Mucosa of descending colon (tissue), 3 donors: ENCODE results near the gene BTBD2. TPM values are rescaled to one million over a fixed set of nuclear protein-coding genes. Genes with fewer than 3 reads are reported as not detected.
"Not testable (repeated sequence)": the region's sequence is repeated elsewhere in the genome, so short reads cannot be mapped to it uniquely, and the experiment has no call there.

Source experiments
- ATAC-seq: fragments of 200-7000 bp; cut with Tn5 transposase; one replicate; pipeline ENCODE4 v1.9.1; 2020; ENCODE audit warnings: mild to moderate bottlenecking, moderate library complexity
- DNase-seq, 3 donors: peaks; one replicate each; pipeline ENCODE4 v3.0.0-alpha.2; 2020
- H3K36me3 ChIP-seq: fragments of 200-600 bp; one replicate; pipeline ENCODE4 v1.8.0; 2021; ENCODE audit warnings: low read depth, mild to moderate bottlenecking
- H3K4me1 ChIP-seq: fragments of 200-600 bp; one replicate; pipeline ENCODE4 v1.8.0; 2021; ENCODE audit warnings: low read depth, mild to moderate bottlenecking
- H3K4me3 ChIP-seq: fragments of 200-600 bp; one replicate; pipeline ENCODE4 v1.8.0; 2021; ENCODE audit warnings: mild to moderate bottlenecking
- H3K9me3 ChIP-seq: fragments of 200-600 bp; one replicate; pipeline ENCODE4 v1.8.0; 2021; ENCODE audit warnings: mild to moderate bottlenecking
- CTCF ChIP-seq: fragments of 200-600 bp; IDR thresholded peaks from one replicate; pipeline ENCODE4 v1.8.0; 2022; ENCODE audit warnings: antibody characterized with exemption, mild to moderate bottlenecking
- intact Hi-C, 2 donors: fragments of 100-400 bp; cut with DNase I in 1 of 2; cut with micrococcal nuclease in 1 of 2; formaldehyde crosslinking; loops; one replicate each; pipeline versions ENCODE4 v1.11.0 to v1.11.1; 2022; cut with DNase I, micrococcal nuclease
- total RNA-seq, 3 donors: library from RNA; stranded (reverse); fragmentation: NEBNext Ultra II Directional in 2 of 3; extraction: Animal tissue kit (Norgen Biotek cat#: 25700) in 2 of 3; gene quantifications; one replicate each; pipeline versions ENCODE4 v1.2.1 to v1.2.4, GENCODE V29; 2021 to 2023
- donor health status: DM: no; HTN: no; CAD: no; lungs with moderate emphysema.
- donor health status: DM: no; HTN: no; CAD: no.
- donor health status: DM: no; HTN: yes; CAD: no.

BTBD2 gene
- total RNA-seq, 3 donors from 2014 or later = 66.0 to 82.3 (median 71.5) TPM

- Histone ChIP-seq H3K9me3 (peaks cover 9% of the 10 kb centered on the region), H3K4me1 (peaks cover 32% of the 10 kb centered on the region), H3K4me3 (no peak overlapping the region), H3K36me3 (peaks cover 1% of the 10 kb centered on the region)
- peak; percentile 74 for ATAC-seq
- intact Hi-C loops = no loop called here
- TF ChIP-seq CTCF = no peak
- peak; percentile 84 to 93 (median 90) for DNase-seq
Observed at GRCh38 chr19:2034729-2035589, 19.4 kb upstream of the BTBD2 start.

GRCh38 chr19:2034253-2034652 is 18.7 kb upstream of the BTBD2 start:
- H3K9me3 ChIP-seq, DNase-seq, H3K36me3 ChIP-seq, intact Hi-C loops, ATAC-seq, H3K4me3 ChIP-seq: not testable (repeated sequence)
- peaks cover 32% of the 10 kb centered on the region for H3K4me1 ChIP-seq

GRCh38 chr19:2033825-2034159 is 18.3 kb upstream of the BTBD2 start:
- intact Hi-C loops = no loop called here
- Histone ChIP-seq H3K36me3 (no peaks in the 10 kb centered on the region), H3K9me3 (peaks cover 9% of the 10 kb centered on the region), H3K4me1 (peaks cover 34% of the 10 kb centered on the region), H3K4me3 (no peak overlapping the region)
- DNase-seq (peak in 2 of 3 donors; percentile 46 to 56), ATAC-seq (no peak)
- TF ChIP-seq CTCF = no peak

- Histone ChIP-seq H3K36me3 (no peaks in the 10 kb centered on the region), H3K9me3 (peaks cover 9% of the 10 kb centered on the region), H3K4me1 (peaks cover 36% of the 10 kb centered on the region), H3K4me3 (no peak overlapping the region)
- ATAC-seq = no peak
- TF ChIP-seq CTCF = no peak
- intact Hi-C loops = no loop called here
- peak in 2 of 3 donors; percentile 31 to 47 for DNase-seq
Observed at GRCh38 chr19:2033115-2033824, 17.8 kb upstream of the BTBD2 start.

GRCh38 chr19:2032296-2032941 is 16.9 kb upstream of the BTBD2 start:
- H3K4me3 ChIP-seq = no peak overlapping the region
- TF ChIP-seq CTCF = no peak
- ATAC-seq = peak; percentile 87

GRCh38 chr19:2027361-2027760 is 11.8 kb upstream of the BTBD2 start:
- no peak for DNase-seq
- peaks cover 20% of the 10 kb centered on the region for H3K4me1 ChIP-seq
- no peaks in the 10 kb centered on the region for H3K9me3 ChIP-seq
- TF ChIP-seq CTCF = no peak
- H3K36me3 ChIP-seq = no peaks in the 10 kb centered on the region
- intact Hi-C loops = no loop called here
- no peak for ATAC-seq
- H3K4me3 ChIP-seq = no peak overlapping the region

More at GRCh38 chr19:2032296-2032941, 16.9 kb upstream of the BTBD2 start:
- intact Hi-C loops = no loop called here
- peaks cover 36% of the 10 kb centered on the region for H3K4me1 ChIP-seq
- H3K36me3 ChIP-seq = no peaks in the 10 kb centered on the region
- H3K9me3 ChIP-seq = peaks cover 9% of the 10 kb centered on the region
- peak; percentile 95 to 97 (median 97) for DNase-seq
